ENCODE measurements around the gene UQCC5. TPM values are rescaled to one million over a fixed set of nuclear protein-coding genes. Genes with fewer than 3 reads are reported as not detected.

The UQCC5 gene
- total RNA-seq, 1 donor from 2014 or later = 23.2 TPM

DNA sequence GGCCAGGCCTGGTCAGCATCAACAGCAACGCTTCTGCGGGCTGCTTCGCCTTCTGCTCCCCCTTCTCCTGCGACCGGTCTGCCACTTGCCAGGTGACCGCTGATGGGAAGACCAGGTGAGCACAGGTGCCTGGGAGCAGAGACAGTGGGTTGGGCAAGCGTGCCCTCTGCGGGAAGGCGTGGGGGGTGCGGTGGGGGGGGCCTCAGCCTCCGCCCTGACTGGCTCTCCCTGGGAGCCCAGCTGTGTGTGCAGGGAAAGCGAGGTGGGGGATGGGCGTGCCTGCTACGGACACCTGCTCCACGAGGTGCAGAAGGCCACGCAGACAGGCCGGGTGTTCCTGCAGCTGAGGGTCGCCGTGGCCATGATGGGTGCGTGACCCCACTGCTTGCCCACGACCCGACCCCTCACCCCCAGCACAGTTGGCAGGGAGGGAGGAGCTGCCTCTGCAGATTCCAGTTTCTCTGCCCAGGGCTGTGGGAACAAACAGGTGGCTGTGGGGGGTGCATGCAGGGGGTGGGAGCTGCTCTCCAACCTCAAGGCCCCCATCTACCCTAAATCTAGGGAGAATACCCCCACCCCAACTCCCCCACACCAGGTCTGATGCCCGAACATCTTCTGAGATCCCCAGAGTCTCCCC is 32.5 kb upstream of the UQCC5 start:
- no peak for DNase-seq (ENCODE audit: low spot score)

DNA sequence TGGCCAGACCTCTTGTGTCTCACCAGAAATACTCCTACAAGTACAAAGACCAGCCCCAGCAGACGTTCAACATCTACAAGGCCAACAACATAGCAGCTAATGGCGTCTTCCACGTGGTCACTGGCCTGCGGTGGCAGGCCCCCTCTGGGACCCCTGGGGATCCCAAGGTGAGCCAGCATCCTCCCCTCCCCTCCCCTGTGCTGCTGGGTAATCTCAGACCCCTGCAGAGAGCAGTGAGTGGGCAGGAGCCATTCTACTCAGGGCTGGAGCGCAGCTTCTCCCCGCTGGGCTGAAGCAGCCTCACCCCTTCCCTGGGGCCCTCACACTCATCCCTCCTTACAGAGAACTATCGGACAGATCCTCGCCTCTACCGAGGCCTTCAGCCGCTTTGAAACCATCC is 31.4 kb upstream of the UQCC5 start:
- DNase-seq (ENCODE audit: low spot score) = no peak

DNA sequence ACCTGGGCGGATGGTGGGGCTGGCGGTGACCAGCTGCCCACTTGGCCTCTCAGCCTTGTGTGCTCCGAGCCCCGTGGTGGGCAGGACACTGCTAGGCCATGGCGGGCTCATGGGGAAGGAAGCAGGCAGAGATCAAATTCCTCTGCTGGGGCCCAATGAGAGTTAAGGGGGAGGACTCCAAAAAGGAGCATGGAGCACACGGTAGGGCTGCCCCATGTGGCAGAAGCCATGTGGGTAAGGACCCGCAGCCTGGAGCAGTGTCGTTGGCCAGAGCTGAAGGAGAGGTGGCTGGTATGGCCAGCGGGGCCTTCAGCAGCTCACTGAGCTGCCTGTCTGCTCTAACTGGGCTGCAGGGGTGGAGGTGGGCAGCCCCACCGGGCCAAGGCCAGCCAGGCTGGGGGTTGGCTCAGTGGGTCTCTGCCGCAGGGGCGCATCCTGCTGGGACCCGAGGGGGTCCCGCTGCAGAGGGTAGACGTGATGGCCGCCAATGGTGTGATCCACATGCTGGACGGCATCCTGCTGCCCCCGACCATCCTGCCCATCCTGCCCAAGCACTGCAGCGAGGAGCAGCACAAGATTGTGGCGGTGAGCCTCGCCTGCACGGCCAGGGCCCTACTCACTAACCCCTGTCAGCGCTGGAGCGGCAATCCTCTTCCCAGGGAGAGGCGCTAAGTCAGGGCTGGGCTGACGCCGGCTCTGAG is 30.0 kb upstream of the UQCC5 start:
- no peak for DNase-seq (ENCODE audit: low spot score)

DNA sequence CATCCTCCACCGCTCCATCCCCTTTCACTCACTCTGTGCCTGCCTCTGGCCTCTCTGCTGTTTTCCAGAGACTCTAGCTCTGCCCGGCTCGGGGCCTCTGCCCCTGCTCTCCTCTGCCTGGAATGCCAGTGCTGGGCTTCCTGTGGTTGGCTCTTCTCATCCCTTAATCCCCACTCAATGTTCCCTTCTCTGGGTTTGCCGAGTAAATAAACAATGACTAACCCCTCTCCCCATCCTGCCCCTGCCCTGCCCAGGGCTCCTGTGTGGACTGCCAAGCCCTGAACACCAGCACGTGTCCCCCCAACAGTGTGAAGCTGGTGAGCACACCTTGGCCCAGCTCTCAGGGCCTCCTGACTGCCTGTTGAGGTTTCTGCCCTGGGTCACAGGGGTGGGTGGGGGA is 29.0 kb upstream of the UQCC5 start:
- no peak for DNase-seq (ENCODE audit: low spot score)

DNA sequence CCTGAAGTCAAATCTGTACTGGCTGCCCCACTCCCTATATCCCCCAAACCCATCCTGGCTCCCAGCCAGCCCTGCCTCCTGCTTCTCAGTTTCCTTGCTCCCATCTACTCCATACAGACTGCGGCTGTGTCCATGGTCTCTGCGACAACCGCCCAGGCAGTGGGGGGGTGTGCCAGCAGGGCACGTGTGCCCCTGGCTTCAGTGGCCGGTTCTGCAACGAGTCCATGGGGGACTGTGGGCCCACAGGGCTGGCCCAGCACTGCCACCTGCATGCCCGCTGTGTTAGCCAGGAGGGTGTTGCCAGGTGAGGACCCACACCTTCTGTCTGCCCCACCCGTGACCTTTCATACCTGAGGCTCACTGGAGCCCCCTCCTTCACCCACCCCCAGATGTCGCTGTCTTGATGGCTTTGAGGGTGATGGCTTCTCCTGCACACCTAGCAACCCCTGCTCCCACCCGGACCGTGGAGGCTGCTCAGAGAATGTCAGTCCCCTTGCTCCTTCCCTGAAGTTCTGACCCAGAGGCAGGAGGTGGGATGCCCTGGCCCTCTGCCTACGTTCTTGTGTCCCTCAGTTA is 26.6 kb upstream of the UQCC5 start:
- no peak for DNase-seq (ENCODE audit: low spot score)

DNA sequence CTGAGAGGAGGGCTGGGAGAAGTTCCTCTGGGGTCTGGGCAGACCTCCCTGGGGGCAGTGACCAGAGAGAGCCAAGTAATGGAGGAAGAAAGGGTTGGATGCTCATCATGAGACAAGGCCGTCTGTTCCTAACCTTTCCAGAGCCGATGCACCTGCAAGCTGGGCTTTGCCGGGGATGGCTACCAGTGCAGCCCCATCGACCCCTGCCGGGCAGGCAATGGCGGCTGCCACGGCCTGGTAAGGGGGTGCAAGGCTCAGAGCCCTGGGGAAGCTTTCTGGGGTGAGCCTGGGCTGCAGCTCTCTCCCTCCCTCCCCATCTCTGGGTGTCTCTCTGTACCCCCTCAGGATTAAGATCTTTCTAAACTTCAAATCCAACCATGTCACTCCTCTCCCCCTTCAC is 24.9 kb upstream of the UQCC5 start:
- no peak for DNase-seq (ENCODE audit: low spot score)

DNA sequence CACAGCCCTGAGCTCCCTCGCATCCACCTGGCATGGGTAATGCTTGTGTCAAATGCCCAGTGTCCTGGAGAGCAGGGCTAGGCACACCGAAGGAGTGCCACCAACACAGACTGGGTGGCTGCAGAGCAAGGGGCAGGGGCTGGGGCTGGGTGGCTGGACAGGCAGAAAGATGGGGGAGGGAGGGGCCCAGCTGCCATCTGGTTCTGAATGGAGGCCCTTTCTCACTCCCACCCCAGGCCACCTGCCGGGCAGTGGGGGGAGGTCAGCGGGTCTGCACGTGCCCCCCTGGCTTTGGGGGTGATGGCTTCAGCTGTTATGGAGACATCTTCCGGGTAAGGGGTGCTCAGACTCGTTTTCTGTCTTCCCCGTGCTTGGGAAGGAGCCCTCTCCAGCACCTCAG is 24.3 kb upstream of the UQCC5 start:
- DNase-seq (ENCODE audit: low spot score) = no peak

DNA sequence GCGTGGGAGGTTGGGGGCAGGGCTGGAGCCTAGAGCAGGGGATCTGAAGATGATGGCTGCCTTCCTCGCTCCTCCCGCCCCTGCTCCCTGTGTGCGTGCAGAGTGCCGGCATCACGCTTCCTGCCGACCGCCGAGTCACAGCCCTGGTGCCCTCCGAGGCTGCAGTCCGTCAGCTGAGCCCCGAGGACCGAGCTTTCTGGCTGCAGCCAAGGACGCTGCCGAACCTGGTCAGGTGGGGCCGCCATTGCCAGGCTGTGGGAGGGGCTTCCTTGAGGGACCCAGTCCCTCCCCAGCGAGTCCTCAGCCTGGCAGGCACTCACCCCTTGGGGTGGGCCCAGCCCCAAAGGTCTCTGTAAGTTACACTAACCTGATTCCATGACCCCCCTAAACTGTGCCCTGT is 23.7 kb upstream of the UQCC5 start:
- DNase-seq (ENCODE audit: low spot score) = no peak

DNA sequence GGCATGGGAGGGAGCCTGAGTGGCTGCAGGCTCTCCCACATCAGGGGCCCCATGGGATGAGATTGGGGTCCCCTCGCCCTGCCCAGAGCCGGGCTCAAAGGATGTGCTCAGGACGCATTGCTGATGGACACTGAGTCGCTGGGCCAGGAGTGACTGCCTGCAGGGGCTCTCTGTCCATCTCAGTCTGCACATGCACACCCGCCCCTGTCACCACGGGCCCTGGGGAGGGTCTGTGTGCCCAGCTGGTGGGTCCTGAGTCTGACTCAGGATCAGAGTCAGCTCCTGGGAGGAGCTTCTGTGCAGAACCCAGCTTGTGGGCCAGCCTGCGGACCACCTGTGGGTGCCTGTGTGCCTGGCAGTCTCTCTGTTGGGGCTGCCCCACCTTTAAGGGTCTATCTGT is 23.1 kb upstream of the UQCC5 start:
- no peak for DNase-seq (ENCODE audit: low spot score)

DNA sequence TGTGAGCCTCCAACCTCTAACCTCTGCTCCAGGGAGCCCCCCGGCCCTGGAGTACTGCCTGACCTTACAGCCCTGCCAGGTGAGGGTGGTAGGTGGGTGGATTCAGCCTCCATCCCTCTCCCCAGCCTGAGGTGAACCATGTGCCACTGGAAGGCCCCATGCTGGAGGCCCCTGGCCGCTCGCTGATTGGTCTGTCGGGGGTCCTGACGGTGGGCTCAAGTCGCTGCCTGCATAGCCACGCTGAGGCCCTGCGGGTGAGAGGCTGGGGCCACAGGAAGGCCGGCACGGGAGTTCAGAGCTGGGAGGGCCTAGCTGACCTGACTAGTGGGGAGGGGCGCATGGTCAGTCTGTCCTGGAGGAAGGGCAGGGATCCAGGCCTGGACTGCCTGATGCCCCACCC is 21.8 kb upstream of the UQCC5 start:
- DNase-seq (ENCODE audit: low spot score) = no peak

DNA sequence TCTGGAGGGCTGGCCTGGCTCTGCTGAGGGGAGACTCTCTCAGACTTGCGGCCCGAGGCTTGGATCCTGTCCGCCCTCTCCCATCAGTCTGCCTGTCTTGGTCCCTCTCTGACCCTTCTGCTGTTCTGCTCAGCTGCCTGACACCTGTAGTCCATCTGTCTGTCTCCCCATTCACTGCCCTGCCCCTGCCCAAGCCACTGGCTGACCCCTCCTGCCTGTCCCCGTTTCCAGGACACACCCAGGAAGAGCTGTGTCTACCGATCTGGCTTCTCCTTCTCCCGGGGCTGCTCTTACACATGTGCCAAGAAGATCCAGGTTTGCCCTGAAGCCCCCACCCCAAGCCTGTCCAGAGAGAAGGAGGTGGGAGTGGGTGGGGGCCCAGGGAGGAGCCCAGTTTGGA is 21.2 kb upstream of the UQCC5 start:
- no peak for DNase-seq (ENCODE audit: low spot score)

DNA sequence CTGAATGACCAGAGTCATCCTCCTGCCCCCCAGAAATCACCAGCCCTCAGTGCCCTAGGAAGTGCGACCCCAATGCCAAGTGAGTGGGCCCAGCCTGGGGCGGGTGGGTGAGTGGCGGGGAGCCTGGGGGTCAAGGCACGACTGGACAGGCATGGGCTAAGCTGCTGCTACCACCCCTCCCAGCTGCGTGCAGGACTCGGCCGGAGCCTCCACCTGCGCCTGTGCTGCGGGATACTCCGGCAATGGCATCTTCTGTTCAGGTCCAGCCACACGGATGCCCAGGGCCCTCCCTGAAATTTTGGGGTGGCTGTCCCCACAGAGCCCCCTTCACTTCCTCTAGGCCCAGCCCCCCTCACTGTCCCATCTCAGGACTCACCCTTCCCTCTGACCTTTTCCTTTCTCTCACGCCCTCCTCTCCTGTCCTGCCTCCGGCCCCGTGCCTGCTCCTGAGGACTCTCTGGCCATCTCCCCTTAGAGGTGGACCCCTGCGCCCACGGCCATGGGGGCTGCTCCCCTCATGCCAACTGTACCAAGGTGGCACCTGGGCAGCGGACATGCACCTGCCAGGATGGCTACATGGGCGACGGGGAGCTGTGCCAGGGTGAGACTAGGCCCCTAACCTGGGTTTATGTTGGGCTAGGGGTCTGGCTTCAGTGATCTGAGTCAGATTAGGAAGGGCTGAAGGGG is 19.8 kb upstream of the UQCC5 start:
- no peak for DNase-seq (ENCODE audit: low spot score)

DNA sequence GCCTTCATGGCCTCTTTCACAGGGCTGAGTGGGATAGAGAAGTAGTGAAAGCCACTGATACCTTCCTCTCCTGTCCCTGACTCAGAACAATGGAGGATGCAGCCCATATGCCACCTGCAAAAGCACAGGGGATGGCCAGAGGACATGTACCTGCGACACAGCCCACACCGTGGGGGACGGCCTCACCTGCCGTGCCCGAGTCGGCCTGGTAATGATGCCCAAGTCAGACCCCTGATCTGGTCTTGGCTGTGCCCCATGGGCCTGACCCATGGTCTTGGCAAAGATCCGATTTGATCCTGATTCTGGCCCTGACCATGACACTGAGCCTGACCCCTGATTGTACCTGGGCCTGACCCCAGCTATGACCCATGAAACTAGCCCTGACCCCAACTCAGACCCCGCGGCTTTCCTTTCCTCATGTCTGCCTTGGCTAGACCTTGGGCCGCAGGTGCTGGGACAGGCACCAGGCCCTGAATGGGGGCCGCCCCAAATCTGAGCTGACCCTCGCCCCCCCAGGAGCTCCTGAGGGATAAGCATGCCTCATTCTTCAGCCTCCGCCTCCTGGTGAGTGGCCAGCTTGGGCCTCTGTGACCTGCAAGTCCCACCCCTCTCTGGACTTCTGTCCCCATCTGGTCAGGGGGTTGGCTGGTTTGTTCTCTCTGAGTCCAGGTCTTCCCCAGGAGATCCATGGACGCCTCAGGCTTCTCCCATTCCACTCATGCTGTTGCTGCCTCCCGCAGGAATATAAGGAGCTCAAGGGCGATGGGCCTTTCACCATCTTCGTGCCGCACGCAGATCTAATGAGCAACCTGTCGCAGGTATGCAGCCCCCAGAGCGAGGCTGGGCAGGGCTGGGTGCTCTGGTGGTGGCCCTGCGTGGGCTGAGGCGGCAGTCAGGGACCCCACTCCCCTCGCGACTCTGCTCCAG is 18.3 kb upstream of the UQCC5 start:
- no peak for DNase-seq (ENCODE audit: low spot score)

DNA sequence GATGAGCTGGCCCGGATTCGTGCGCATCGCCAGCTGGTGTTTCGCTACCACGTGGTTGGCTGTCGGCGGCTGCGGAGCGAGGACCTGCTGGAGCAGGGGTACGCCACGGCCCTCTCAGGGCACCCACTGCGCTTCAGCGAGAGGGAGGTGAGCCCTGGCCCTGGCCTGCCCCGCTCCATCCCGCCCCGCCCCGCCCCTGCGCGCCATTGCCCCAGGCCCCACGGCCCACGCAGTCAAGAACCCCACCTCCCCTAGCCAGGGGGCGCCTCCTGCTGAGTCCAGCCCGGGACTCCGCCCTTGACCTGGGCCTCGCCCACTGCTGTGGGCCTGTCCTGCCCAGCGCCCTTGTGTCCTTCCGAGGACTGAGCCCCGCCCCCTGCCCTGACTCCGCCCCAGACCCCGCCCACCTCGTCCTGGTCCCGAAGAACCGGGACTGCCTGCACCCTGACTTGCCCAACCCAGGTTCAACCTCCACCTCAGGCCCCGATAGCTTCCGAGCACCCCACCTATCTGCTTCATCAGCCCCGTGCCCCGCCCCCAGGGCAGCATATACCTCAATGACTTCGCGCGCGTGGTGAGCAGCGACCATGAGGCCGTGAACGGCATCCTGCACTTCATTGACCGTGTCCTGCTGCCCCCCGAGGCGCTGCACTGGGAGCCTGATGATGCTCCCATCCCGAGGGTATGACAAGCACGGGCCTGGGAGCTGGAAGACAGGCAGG is 17.5 kb upstream of the UQCC5 start:
- DNase-seq (ENCODE audit: low spot score) = no peak

DNA sequence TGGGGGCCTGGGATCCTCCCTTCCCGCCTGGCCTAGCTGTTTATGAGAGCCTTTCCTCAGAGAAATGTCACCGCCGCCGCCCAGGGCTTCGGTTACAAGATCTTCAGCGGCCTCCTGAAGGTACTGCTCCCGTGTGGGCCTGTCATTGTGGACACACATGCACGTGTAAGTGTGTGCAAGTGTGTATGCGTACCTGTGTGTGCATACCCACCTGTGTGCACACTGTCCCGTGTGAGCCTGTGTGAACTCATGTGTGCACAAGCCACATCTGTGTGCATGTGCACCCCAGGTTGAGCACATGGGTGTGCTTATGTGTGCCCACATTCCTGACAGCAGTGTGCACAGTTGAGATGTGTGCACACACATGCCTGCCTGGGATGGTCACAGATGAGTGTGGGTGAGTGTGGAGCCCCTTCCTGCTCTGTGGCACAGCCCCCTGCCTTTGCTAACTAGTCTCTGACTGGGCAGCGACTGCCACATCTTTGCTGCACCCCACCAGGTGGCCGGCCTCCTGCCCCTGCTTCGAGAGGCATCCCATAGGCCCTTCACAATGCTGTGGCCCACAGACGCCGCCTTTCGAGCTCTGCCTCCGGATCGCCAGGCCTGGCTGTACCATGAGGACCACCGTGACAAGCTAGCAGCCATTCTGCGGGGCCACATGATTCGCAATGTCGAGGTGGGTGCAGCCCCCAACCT is 16.8 kb upstream of the UQCC5 start:
- no peak for DNase-seq (ENCODE audit: low spot score)

DNA sequence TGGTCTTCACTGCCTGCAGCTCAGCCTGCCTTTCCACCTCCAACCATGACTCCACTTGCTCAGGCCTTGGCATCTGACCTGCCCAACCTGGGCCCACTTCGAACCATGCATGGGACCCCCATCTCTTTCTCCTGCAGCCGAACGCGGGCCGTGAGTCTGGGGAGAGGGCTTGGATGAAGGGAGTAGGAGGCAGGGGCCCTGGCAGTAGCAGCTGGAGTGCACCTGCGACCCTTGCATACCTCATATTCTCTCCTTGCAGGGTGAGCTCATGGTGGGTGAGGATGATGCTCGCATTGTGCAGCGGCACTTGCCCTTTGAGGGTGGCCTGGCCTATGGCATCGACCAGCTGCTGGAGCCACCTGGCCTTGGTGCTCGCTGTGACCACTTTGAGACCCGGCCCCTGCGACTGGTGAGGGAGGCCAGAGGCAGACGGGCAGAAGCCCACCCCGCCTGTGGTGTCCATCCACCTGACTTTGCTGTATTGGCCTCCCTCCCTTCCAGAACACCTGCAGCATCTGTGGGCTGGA is 16.2 kb upstream of the UQCC5 start:
- DNase-seq (ENCODE audit: low spot score) = no peak

DNA sequence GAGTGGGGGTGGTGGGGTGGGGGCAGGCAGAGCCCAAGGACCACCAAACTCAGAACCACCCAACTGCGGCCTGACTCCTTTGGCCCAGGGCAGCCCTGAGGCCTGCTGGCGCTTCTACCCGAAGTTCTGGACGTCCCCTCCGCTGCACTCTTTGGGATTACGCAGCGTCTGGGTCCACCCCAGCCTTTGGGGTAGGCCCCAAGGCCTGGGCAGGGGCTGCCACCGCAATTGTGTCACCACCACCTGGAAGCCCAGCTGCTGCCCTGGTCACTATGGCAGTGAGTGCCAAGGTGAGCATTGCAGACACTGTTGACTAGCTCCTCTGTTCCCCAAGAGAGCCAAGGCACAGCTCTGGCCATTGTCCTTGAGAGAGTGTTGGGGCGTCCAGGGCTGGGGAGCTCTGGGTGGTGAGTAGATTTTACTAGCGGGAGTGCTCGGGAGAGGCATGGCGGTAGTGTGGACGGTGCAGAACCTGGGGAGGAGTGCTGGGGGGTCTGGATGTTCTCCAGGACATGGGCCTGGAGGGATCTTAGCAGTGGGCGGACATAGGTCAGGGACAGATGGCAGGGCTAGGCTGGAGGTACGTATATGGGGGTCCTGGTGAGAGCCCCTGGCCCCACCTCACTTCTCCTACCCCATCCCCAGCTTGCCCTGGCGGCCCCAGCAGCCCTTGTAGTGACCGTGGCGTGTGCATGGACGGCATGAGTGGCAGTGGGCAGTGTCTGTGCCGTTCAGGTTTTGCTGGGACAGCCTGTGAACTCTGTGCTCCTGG is 15.5 kb upstream of the UQCC5 start:
- DNase-seq (ENCODE audit: low spot score) = no peak

DNA sequence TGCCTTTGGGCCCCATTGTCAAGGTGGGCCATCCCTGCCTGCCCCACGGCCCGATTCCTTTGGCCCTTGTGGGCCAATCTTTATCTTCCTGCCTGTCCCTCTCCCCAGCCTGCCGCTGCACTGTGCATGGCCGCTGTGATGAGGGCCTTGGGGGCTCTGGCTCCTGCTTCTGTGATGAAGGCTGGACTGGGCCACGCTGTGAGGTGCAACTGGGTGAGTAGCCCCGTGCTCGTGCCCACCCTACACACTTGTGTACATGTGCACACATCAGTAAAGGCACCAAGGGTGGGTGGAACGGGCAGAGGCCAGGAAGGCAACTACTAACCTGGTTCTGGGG is 14.9 kb upstream of the UQCC5 start:
- DNase-seq (ENCODE audit: low spot score) = no peak

Data from mesenteric fat pad (tissue), 1 donor.